H9 (cell line): Measurements from ENCODE around the gene SLC35E3. TPM values are rescaled to one million over a fixed set of nuclear protein-coding genes. Genes with fewer than 3 reads are reported as not detected.
A peak's percentile ranks its signal among the peaks of the same experiment; 100 is the strongest.

Experiments
- DNase-seq: peaks from one replicate; pipeline ENCODE4 v3.0.0-alpha.2; 2017
- H2AFZ ChIP-seq: one replicate; pipeline ENCODE4 v1.6.1; 2013; ENCODE audit warnings: mild to moderate bottlenecking, low read length, control low read depth, moderate library complexity
- H2AK5ac ChIP-seq: 2 replicates; pipeline ENCODE4 v1.6.1; 2013; ENCODE audit warnings: low read length, control low read depth, mixed read lengths; ENCODE audit not compliant: insufficient read length
- H2BK120ac ChIP-seq: one replicate; pipeline ENCODE4 v1.6.1; 2013; ENCODE audit warnings: low read depth, mild to moderate bottlenecking, low read length, control low read depth, inconsistent platforms; ENCODE audit not compliant: poor library complexity, severe bottlenecking
- H2BK12ac ChIP-seq: 2 replicates; pipeline ENCODE4 v1.6.1; 2013; ENCODE audit warnings: low read length, control low read depth, mixed read lengths, low read depth; ENCODE audit not compliant: insufficient read length
- H2BK15ac ChIP-seq: 2 replicates; pipeline ENCODE4 v1.6.1; 2013; ENCODE audit warnings: low read depth, low read length, control low read depth
- H2BK20ac ChIP-seq: one replicate; pipeline ENCODE4 v1.6.1; 2013; ENCODE audit warnings: low read depth, mild to moderate bottlenecking, low read length, control low read depth, inconsistent platforms; ENCODE audit not compliant: poor library complexity, severe bottlenecking
- H2BK5ac ChIP-seq: 2 replicates; pipeline ENCODE4 v1.6.1; 2013; ENCODE audit warnings: low read length, control low read depth, mixed read lengths; ENCODE audit not compliant: insufficient read length
- H3K14ac ChIP-seq: 2 replicates; pipeline ENCODE4 v1.6.1; 2013; ENCODE audit warnings: low read length, control low read depth; ENCODE audit not compliant: insufficient read depth
- H3K18ac ChIP-seq: 2 replicates; pipeline ENCODE4 v1.6.1; 2013; ENCODE audit warnings: low read depth, mild to moderate bottlenecking, mixed read lengths, low read length, control low read depth; ENCODE audit not compliant: insufficient read length
- H3K23ac ChIP-seq: 2 replicates; pipeline ENCODE4 v1.6.1; 2013; ENCODE audit warnings: low read length, control low read depth, mixed read lengths, low read depth; ENCODE audit not compliant: insufficient read length
- H3K23me2 ChIP-seq: 2 replicates; pipeline ENCODE4 v1.6.1; 2013; ENCODE audit warnings: low read depth, mild to moderate bottlenecking, mixed read lengths, low read length, control low read depth; ENCODE audit not compliant: insufficient read length, poor library complexity, severe bottlenecking
- H3K27ac ChIP-seq: 2 replicates; pipeline ENCODE4 v1.5.1; 2013; ENCODE audit warnings: low read length, control low read depth, mixed read lengths, low read depth; ENCODE audit not compliant: insufficient read length
- H3K27me3 ChIP-seq: 2 replicates; pipeline ENCODE4 v1.6.1; 2013; ENCODE audit warnings: low read length, control low read depth, inconsistent platforms; ENCODE audit not compliant: insufficient read depth
- H3K4ac ChIP-seq: 2 replicates; pipeline ENCODE4 v1.6.1; 2013; ENCODE audit warnings: low read depth, mild to moderate bottlenecking, control low read depth, inconsistent platforms, low read length, moderate library complexity
- H3K4me1 ChIP-seq: 2 replicates; pipeline ENCODE4 v1.6.1; 2013; ENCODE audit warnings: low read length, control low read depth, inconsistent platforms; ENCODE audit not compliant: insufficient read depth
- H3K4me2 ChIP-seq: 2 replicates; pipeline ENCODE4 v1.6.1; 2013; ENCODE audit warnings: low read length, control low read depth, mixed read lengths; ENCODE audit not compliant: insufficient read length, insufficient read depth
- H3K56ac ChIP-seq: 2 replicates; pipeline ENCODE4 v1.6.1; 2013; ENCODE audit warnings: low read depth, mild to moderate bottlenecking, mixed read lengths, low read length, control low read depth; ENCODE audit not compliant: insufficient read length
- H3K79me1 ChIP-seq: 2 replicates; pipeline ENCODE4 v1.6.1; 2013; ENCODE audit warnings: low read depth, mild to moderate bottlenecking, moderate library complexity, low read length, control low read depth, inconsistent platforms; ENCODE audit not compliant: insufficient read depth, poor library complexity, severe bottlenecking
- H3K79me2 ChIP-seq: 2 replicates; pipeline ENCODE4 v1.6.1; 2013; ENCODE audit warnings: low read length, control low read depth, inconsistent platforms; ENCODE audit not compliant: insufficient read depth
- H3K9ac ChIP-seq: 2 replicates; pipeline ENCODE4 v1.6.1; 2013; ENCODE audit warnings: low read length, control low read depth, mixed read lengths; ENCODE audit not compliant: insufficient read length; ENCODE audit errors: extremely low read depth
- H3K9me3 ChIP-seq: one replicate; pipeline ENCODE4 v1.6.1; 2013; ENCODE audit warnings: low read depth, low read length, inconsistent platforms; ENCODE audit not compliant: control insufficient read depth
- H3T11ph ChIP-seq: one replicate; pipeline ENCODE4 v1.6.1; 2013; ENCODE audit warnings: mild to moderate bottlenecking, low read length, control low read depth, inconsistent platforms
- H4K20me1 ChIP-seq: one replicate; pipeline ENCODE4 v1.6.1; 2013; ENCODE audit not compliant: control insufficient read depth, insufficient read length, insufficient read depth
- H4K5ac ChIP-seq: 2 replicates; pipeline ENCODE4 v1.6.1; 2013; ENCODE audit warnings: low read depth, mild to moderate bottlenecking, mixed read lengths, low read length, control low read depth; ENCODE audit not compliant: insufficient read length
- H4K8ac ChIP-seq: replicated peaks from 2 replicates; pipeline ENCODE4 v1.6.1; 2013; ENCODE audit warnings: low read length, control low read depth, mixed read lengths, low read depth; ENCODE audit not compliant: insufficient read length
- H4K91ac ChIP-seq: 2 replicates; pipeline ENCODE4 v1.6.1; 2013; ENCODE audit warnings: low read depth, mild to moderate bottlenecking, moderate library complexity, mixed read lengths, low read length, control low read depth; ENCODE audit not compliant: insufficient read length
- H3K27ac Mint-ChIP-seq, 3 experiments: 2 replicates in 2 of 3; 3 replicates in 1 of 3; pipeline ENCODE4 v1.8.0; 2020 to 2021; ENCODE audit warnings: mixed read lengths in 3 of 3, mild to moderate bottlenecking in 1 of 3, moderate library complexity in 1 of 3
- H3K27me3 Mint-ChIP-seq: 2 replicates; pipeline ENCODE4 v1.8.0; 2021; ENCODE audit warnings: low read depth, mild to moderate bottlenecking, moderate library complexity, mixed read lengths
- H3K36me3 Mint-ChIP-seq, 3 experiments: 2 replicates in 2 of 3; 3 replicates in 1 of 3; pipeline ENCODE4 v1.8.0; 2020 to 2021; ENCODE audit warnings: low read depth in 3 of 3, mixed read lengths in 3 of 3; ENCODE audit not compliant: insufficient read depth in 1 of 3
- H3K4me1 Mint-ChIP-seq, 2 experiments: 2 replicates each; pipeline ENCODE4 v1.8.0; 2020; ENCODE audit warnings: mixed read lengths in 2 of 2
- H3K4me3 Mint-ChIP-seq, 2 experiments: 2 replicates in 1 of 2; 3 replicates in 1 of 2; pipeline ENCODE4 v1.8.0; 2020 to 2021; ENCODE audit warnings: mild to moderate bottlenecking in 2 of 2, mixed read lengths in 2 of 2, moderate library complexity in 1 of 2
- H3K9me3 Mint-ChIP-seq, 2 experiments: 2 replicates in 1 of 2; 3 replicates in 1 of 2; pipeline ENCODE4 v1.8.0; 2020; ENCODE audit warnings: mild to moderate bottlenecking in 2 of 2, mixed read lengths in 2 of 2, moderate library complexity in 1 of 2
- CTCF ChIP-seq: fragments of 200-600 bp; sonication (generic); conservative IDR thresholded peaks from 3 replicates; pipeline ENCODE4 v1.8.0; 2021; ENCODE audit warnings: antibody characterized with exemption, mild to moderate bottlenecking
- WGBS: extraction: QIAGEN DNeasy Blood & Tissue Kit; methylation state at CpG from one replicate; pipeline ENCODE4 v1.1.7; 2013; ENCODE audit warnings: missing lambda C conversion rate, low lambda C conversion rate, mixed read lengths; ENCODE audit not compliant: insufficient read length; ENCODE audit errors: extremely low coverage; 5-methylcytosine and 5-hydroxymethylcytosine counted together
- total RNA-seq: library from RNA; stranded (reverse); gene quantifications from 2 replicates; pipeline ENCODE4 v1.2.1, GENCODE V29; 2021

SLC35E3 gene
- total RNA-seq, 1 experiment from 2014 or later = 17.9 TPM

GRCh38 chr12:68776976-68777610 is 31.1 kb downstream of the SLC35E3 start:
- no peaks in the 10 kb centered on the region; a peak in 1 of 5 replicates for H3K9me3 Mint-ChIP-seq
- no peaks in the 10 kb centered on the region for H3K27me3 Mint-ChIP-seq
- WGBS = no CpG with 5 or more reads among the region's 5 CpGs

More at GRCh38 chr12:68776976-68777610, 31.1 kb downstream of the SLC35E3 start:
- Histone ChIP-seq H2BK12ac (no peak overlapping the region), H2BK15ac (no peak overlapping the region), H3K9ac (no peak overlapping the region), H3K9me3 (no peaks in the 10 kb centered on the region), H2BK5ac (no peak overlapping the region), H4K20me1 (no peaks in the 10 kb centered on the region), H3K56ac (no peak overlapping the region), H4K8ac (no peak overlapping the region), H3K4me1 (no peaks in the 10 kb centered on the region), H2BK120ac (no peak overlapping the region), H4K5ac (no peak overlapping the region), H3K23ac (no peak overlapping the region), H3K23me2 (no peaks in the 10 kb centered on the region), H3K4ac (no peak overlapping the region), H3K14ac (no peak overlapping the region), H3K4me2 (no peak overlapping the region), H2AFZ (no peak overlapping the region), H4K91ac (no peak overlapping the region), H3K27me3 (no peaks in the 10 kb centered on the region), H3K79me1 (no peaks in the 10 kb centered on the region), H2BK20ac (no peak overlapping the region), H3K27ac (no peak overlapping the region), H3K79me2 (no peaks in the 10 kb centered on the region), H3K18ac (no peak overlapping the region), H2AK5ac (no peak overlapping the region), H3T11ph (no peak overlapping the region)
- H3K4me1 Mint-ChIP-seq = no peaks in the 10 kb centered on the region; a peak in 2 of 4 replicates
- H3K4me3 Mint-ChIP-seq = no peak overlapping the region
- TF ChIP-seq CTCF = no peak
- peak overlapping the region in 1 of 3 experiments; percentile 53; a peak in 1 of 7 replicates for H3K27ac Mint-ChIP-seq
- DNase-seq = no peak
- H3K36me3 Mint-ChIP-seq = no peaks in the 10 kb centered on the region; a peak in 1 of 7 replicates
